CD14-positive monocyte (primary cell): ENCODE data around the gene HORMAD2. TPM values are rescaled to one million over a fixed set of nuclear protein-coding genes. Genes with fewer than 3 reads are reported as not detected.

ENCODE experiments used
- DNase-seq, 3 donors: peaks; one replicate each; pipeline ENCODE4 v3.0.0-alpha.2; 2011 to 2022
- H2AFZ ChIP-seq: 2 replicates; pipeline ENCODE4 v1.6.0; 2012; ENCODE audit warnings: mild to moderate bottlenecking, low read depth, low read length, inconsistent platforms; ENCODE audit not compliant: insufficient read depth, poor library complexity, severe bottlenecking
- H3K27ac ChIP-seq, 2 donors: 1 replicate in 1 of 2; 2 replicates in 1 of 2; pipeline ENCODE4 v1.5.1; 2012 to 2013; ENCODE audit warnings: low read length in 2 of 2, control low read depth in 1 of 2, inconsistent platforms in 1 of 2, low read depth in 1 of 2, mild to moderate bottlenecking in 1 of 2
- H3K27me3 ChIP-seq, 2 donors: one replicate each; pipeline versions ENCODE4 v1.6.0 to v1.6.1; 2011 to 2013; ENCODE audit warnings: low read length in 2 of 2; ENCODE audit not compliant: control insufficient read depth in 2 of 2, insufficient read depth in 2 of 2
- H3K36me3 ChIP-seq, 2 donors: replicated peaks in 1 of 2; 1 replicate in 1 of 2; 2 replicates in 1 of 2; pipeline versions ENCODE4 v1.5.1 to v1.6.1; 2012 to 2013; ENCODE audit warnings: low read length in 2 of 2, control low read depth in 1 of 2, inconsistent platforms in 1 of 2, mild to moderate bottlenecking in 1 of 2; ENCODE audit not compliant: insufficient read depth in 2 of 2, control insufficient read depth in 1 of 2
- H3K4me1 ChIP-seq, 2 donors: 1 replicate in 1 of 2; 2 replicates in 1 of 2; pipeline versions ENCODE4 v1.5.1 to v1.6.1; 2012 to 2013; ENCODE audit warnings: low read length in 2 of 2, control low read depth in 1 of 2, inconsistent platforms in 1 of 2, mild to moderate bottlenecking in 1 of 2, moderate library complexity in 1 of 2; ENCODE audit not compliant: insufficient read depth in 2 of 2, control insufficient read depth in 1 of 2
- H3K4me2 ChIP-seq: replicated peaks from 2 replicates; pipeline ENCODE3; 2012; ENCODE audit warnings: low read length, moderate library complexity, mild to moderate bottlenecking; ENCODE audit not compliant: poor library complexity, severe bottlenecking; ENCODE audit errors: extremely low read depth
- H3K4me3 ChIP-seq, 3 experiments: fragments of 200-600 bp in 1 of 3; sonication (generic) in 1 of 3; replicated peaks in 1 of 3; 1 replicate in 2 of 3; 2 replicates in 1 of 3; pipeline ENCODE4 v1.5.1; 2011 to 2013; ENCODE audit warnings: low read length in 3 of 3, mild to moderate bottlenecking in 3 of 3, control low read depth in 2 of 3, low read depth in 2 of 3, inconsistent platforms in 1 of 3, moderate library complexity in 1 of 3
- H3K79me2 ChIP-seq: 2 replicates; pipeline ENCODE4 v1.6.0; 2012; ENCODE audit warnings: mild to moderate bottlenecking, control low read depth, inconsistent platforms, low read length, moderate library complexity; ENCODE audit not compliant: insufficient read depth
- H3K9ac ChIP-seq: 2 replicates; pipeline ENCODE4 v1.6.0; 2017; ENCODE audit warnings: low read length, mild to moderate bottlenecking; ENCODE audit not compliant: insufficient read depth, poor library complexity, severe bottlenecking
- H3K9me3 ChIP-seq, 2 donors: replicated peaks in 1 of 2; 1 replicate in 1 of 2; 2 replicates in 1 of 2; pipeline versions ENCODE4 v1.5.1 to v1.6.1; 2012 to 2013; ENCODE audit warnings: low read length in 2 of 2, control low read depth in 1 of 2; ENCODE audit not compliant: control insufficient read depth in 1 of 2, insufficient read depth in 1 of 2
- H4K20me1 ChIP-seq: 2 replicates; pipeline ENCODE4 v1.6.0; 2012; ENCODE audit warnings: mild to moderate bottlenecking, low read length, control low read depth, moderate library complexity; ENCODE audit not compliant: insufficient read depth
- H3K27ac Mint-ChIP-seq, 7 donors: one replicate each; pipeline ENCODE4 v1.8.0; 2020; ENCODE audit warnings: mild to moderate bottlenecking in 7 of 7, mixed read lengths in 7 of 7, moderate library complexity in 6 of 7, inconsistent platforms in 2 of 7
- H3K27me3 Mint-ChIP-seq, 3 donors: one replicate each; pipeline ENCODE4 v1.8.0; 2021 to 2022; ENCODE audit warnings: low read depth in 3 of 3, mild to moderate bottlenecking in 3 of 3, mixed read lengths in 3 of 3, moderate library complexity in 3 of 3, inconsistent platforms in 1 of 3
- H3K36me3 Mint-ChIP-seq, 2 donors: one replicate each; pipeline ENCODE4 v1.8.0; 2020; ENCODE audit warnings: mixed read lengths in 2 of 2, inconsistent platforms in 1 of 2, mild to moderate bottlenecking in 1 of 2
- H3K4me1 Mint-ChIP-seq: one replicate; pipeline ENCODE4 v1.8.0; 2020; ENCODE audit warnings: mild to moderate bottlenecking, mixed read lengths
- H3K4me3 Mint-ChIP-seq, 2 donors: one replicate each; pipeline ENCODE4 v1.8.0; 2020; ENCODE audit warnings: mild to moderate bottlenecking in 2 of 2, mixed read lengths in 2 of 2, moderate library complexity in 1 of 2
- H3K9me3 Mint-ChIP-seq, 7 donors: one replicate each; pipeline ENCODE4 v1.8.0; 2020 to 2022; ENCODE audit warnings: mixed read lengths in 7 of 7, mild to moderate bottlenecking in 6 of 7, moderate library complexity in 6 of 7, inconsistent platforms in 2 of 7
- WGBS: methylation state at CpG from one replicate; pipeline ENCODE4 v1.1.5; 2013; ENCODE audit warnings: missing lambda C conversion rate; ENCODE audit not compliant: insufficient coverage; 5-methylcytosine and 5-hydroxymethylcytosine counted together
- intact Hi-C, 2 donors: fragments of 100-400 bp; cut with micrococcal nuclease; formaldehyde crosslinking; loops; one replicate each; pipeline versions ENCODE4 v1.15.0 to v1.15.1; 2023
- polyA plus RNA-seq, 3 donors: library from polyadenylated mRNA; depleted of rRNA in 1 of 3; unstranded in 2 of 3; stranded (reverse) in 1 of 3; fragments of 300-500 nt in 2 of 3; fragments of >200 nt in 1 of 3; fragmentation: Illumina TruSeq in 2 of 3; gene quantifications; 1 replicate in 2 of 3; 2 replicates in 1 of 3; pipeline ENCODE4 v1.2.3, GENCODE V29; 2012 to 2021
- TF ChIP-seq, protein P1 (sequence below): fragments of 200-600 bp; IDR thresholded peaks from one replicate; pipeline ENCODE4 v1.8.0; 2022; ENCODE audit warnings: antibody characterized with exemption, mild to moderate bottlenecking

HORMAD2 gene
- polyA plus RNA-seq, 3 donors: not detected

DNA sequence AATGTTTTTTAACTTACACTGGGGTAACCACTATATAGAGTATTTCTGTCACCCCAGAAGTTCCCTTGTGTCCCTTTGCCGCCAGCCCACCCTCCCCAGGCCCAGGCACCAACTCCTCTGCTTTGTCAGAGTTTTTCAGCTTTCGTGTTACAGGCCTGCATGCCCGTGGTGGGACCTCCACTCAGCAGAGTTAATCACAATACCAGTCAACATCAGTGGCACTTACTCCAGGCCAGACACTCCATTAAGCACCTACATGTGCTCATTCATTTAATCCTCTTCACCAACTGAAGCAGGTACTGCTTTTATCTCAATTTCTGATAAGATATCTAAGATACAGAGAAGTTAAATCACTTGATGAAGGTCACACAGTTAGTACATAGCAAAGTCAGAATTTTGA, 103.0 kb downstream of the HORMAD2 start:
- Histone ChIP-seq H3K36me3 (no peaks in the 10 kb centered on the region), H3K9me3 (no peaks in the 10 kb centered on the region), H3K4me1 (peaks cover 0 to 9% of the 10 kb centered on the region in 2 donors), H4K20me1 (no peaks in the 10 kb centered on the region), H2AFZ (no peak overlapping the region), H3K27me3 (no peaks in the 10 kb centered on the region), H3K27ac (no peak overlapping the region), H3K4me2 (no peak overlapping the region), H3K4me3 (no peak overlapping the region), H3K9ac (no peak overlapping the region), H3K79me2 (no peaks in the 10 kb centered on the region)
- Mint-ChIP-seq H3K27me3 (peaks cover 0 to 4% (median 3%) of the 10 kb centered on the region in 3 donors), H3K4me1 (peaks cover 22% of the 10 kb centered on the region), H3K27ac (no peak overlapping the region), H3K4me3 (no peak overlapping the region), H3K9me3 (no peaks in the 10 kb centered on the region), H3K36me3 (no peaks in the 10 kb centered on the region)
- DNase-seq: no peak
- TF ChIP-seq, protein P1, sequence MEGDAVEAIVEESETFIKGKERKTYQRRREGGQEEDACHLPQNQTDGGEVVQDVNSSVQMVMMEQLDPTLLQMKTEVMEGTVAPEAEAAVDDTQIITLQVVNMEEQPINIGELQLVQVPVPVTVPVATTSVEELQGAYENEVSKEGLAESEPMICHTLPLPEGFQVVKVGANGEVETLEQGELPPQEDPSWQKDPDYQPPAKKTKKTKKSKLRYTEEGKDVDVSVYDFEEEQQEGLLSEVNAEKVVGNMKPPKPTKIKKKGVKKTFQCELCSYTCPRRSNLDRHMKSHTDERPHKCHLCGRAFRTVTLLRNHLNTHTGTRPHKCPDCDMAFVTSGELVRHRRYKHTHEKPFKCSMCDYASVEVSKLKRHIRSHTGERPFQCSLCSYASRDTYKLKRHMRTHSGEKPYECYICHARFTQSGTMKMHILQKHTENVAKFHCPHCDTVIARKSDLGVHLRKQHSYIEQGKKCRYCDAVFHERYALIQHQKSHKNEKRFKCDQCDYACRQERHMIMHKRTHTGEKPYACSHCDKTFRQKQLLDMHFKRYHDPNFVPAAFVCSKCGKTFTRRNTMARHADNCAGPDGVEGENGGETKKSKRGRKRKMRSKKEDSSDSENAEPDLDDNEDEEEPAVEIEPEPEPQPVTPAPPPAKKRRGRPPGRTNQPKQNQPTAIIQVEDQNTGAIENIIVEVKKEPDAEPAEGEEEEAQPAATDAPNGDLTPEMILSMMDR: no peak
- 89% methylated on average over 3 of the region's 3 CpGs for WGBS
- intact Hi-C loops: loop anchor here in 1 of 2 donors (5.0 kb wide), 2 partner anchors 34 to 71 kb away; no protein-coding TSS in a partner anchor

- no peak overlapping the region for H3K9ac ChIP-seq
- intact Hi-C loops: loop anchor here in 1 of 2 donors (5.0 kb wide), 2 partner anchors 33 to 72 kb away; no protein-coding TSS in a partner anchor
- H3K36me3 ChIP-seq: no peaks in the 10 kb centered on the region
- no peaks in the 10 kb centered on the region for H3K36me3 Mint-ChIP-seq
- H4K20me1 ChIP-seq: no peaks in the 10 kb centered on the region
- peaks cover 0 to 9% of the 10 kb centered on the region in 2 donors for H3K4me1 ChIP-seq
- no peak overlapping the region for H2AFZ ChIP-seq
- H3K4me3 ChIP-seq: no peak overlapping the region
- no peak overlapping the region for H3K4me2 ChIP-seq
- no peaks in the 10 kb centered on the region for H3K9me3 ChIP-seq
- H3K4me3 Mint-ChIP-seq: no peak overlapping the region
- no peaks in the 10 kb centered on the region for H3K9me3 Mint-ChIP-seq
- peaks cover 22% of the 10 kb centered on the region for H3K4me1 Mint-ChIP-seq
- peak in 1 of 3 donors; percentile 34 for DNase-seq
- no CpG with 5 or more reads among the region's 2 CpGs for WGBS
- no peaks in the 10 kb centered on the region for H3K27me3 ChIP-seq
- H3K27me3 Mint-ChIP-seq: peaks cover 0 to 4% (median 3%) of the 10 kb centered on the region in 3 donors
- no peak overlapping the region for H3K27ac ChIP-seq
- peak overlapping the region in 1 of 7 donors; percentile 36 for H3K27ac Mint-ChIP-seq
- H3K79me2 ChIP-seq: no peaks in the 10 kb centered on the region
- TF ChIP-seq, protein P1: no peak
Observed at GRCh38 chr22:30183861-30184278, 103.6 kb downstream of the HORMAD2 start.
